HG03432 (cell line): ENCODE results near the gene NRP2.

Source experiments
- ATAC-seq: cut with Tn5 transposase; IDR thresholded peaks from one replicate; pipeline ENCODE4 v1.9.1; 2021; ENCODE audit warnings: mild to moderate bottlenecking, moderate library complexity; ENCODE audit not compliant: unreplicated experiment

NRP2 gene

GRCh38 chr2:205728366-205728765, 46.1 kb downstream of the NRP2 start:
- ATAC-seq, result no peak

- ATAC-seq, result no peak
Measured at GRCh38 chr2:205730191-205730590, 47.9 kb downstream of the NRP2 start.

- ATAC-seq, result peak; percentile 13
Measured at GRCh38 chr2:205730701-205731582, 48.6 kb downstream of the NRP2 start.

- peak; percentile 86 for ATAC-seq
Measured at GRCh38 chr2:205731583-205731981, 49.3 kb downstream of the NRP2 start.

GRCh38 chr2:205732314-205732713, 50.0 kb downstream of the NRP2 start:
- ATAC-seq, result no peak

GRCh38 chr2:205733082-205733481, 50.8 kb downstream of the NRP2 start:
- ATAC-seq, result no peak

- ATAC-seq, result no peak
Measured at GRCh38 chr2:205733648-205734047, 51.3 kb downstream of the NRP2 start.

- ATAC-seq, result no peak
Measured at GRCh38 chr2:205734436-205735037, 52.2 kb downstream of the NRP2 start.

GRCh38 chr2:205738117-205738968, 56.0 kb downstream of the NRP2 start:
- ATAC-seq, result no peak

- no peak for ATAC-seq
Measured at GRCh38 chr2:205739620-205740019, 57.3 kb downstream of the NRP2 start.

GRCh38 chr2:205740381-205740780, 58.1 kb downstream of the NRP2 start:
- no peak for ATAC-seq

- ATAC-seq, result no peak
Measured at GRCh38 chr2:205741256-205741978, 59.1 kb downstream of the NRP2 start.

- ATAC-seq, result no peak
Measured at GRCh38 chr2:205743137-205743536, 60.8 kb downstream of the NRP2 start.

GRCh38 chr2:205744074-205744591, 61.8 kb downstream of the NRP2 start:
- ATAC-seq, result no peak

GRCh38 chr2:205745661-205746419, 63.5 kb downstream of the NRP2 start:
- no peak for ATAC-seq

GRCh38 chr2:205746420-205746785, 64.1 kb downstream of the NRP2 start:
- no peak for ATAC-seq

GRCh38 chr2:205747829-205748386, 65.6 kb downstream of the NRP2 start:
- ATAC-seq, result no peak

GRCh38 chr2:205748639-205749038, 66.3 kb downstream of the NRP2 start:
- no peak for ATAC-seq

- no peak for ATAC-seq
Measured at GRCh38 chr2:205749078-205749477, 66.8 kb downstream of the NRP2 start.

- ATAC-seq, result no peak
Measured at GRCh38 chr2:205750797-205751196, 68.5 kb downstream of the NRP2 start.
